Neural cell (in vitro differentiated cells): Measurements from ENCODE around the gene ARF3.

Experiments used
- CTCF ChIP-seq: fragments of 450-650 bp; IDR thresholded peaks from 2 replicates; pipeline ENCODE4 v1.5.1; 2014; ENCODE audit warnings: antibody characterized with exemption, mild to moderate bottlenecking, moderate library complexity; ENCODE audit not compliant: poor library complexity, severe bottlenecking
- EP300 ChIP-seq: fragments of 450-650 bp; conservative IDR thresholded peaks from 2 replicates; pipeline ENCODE4 v1.6.1; 2014; ENCODE audit warnings: antibody characterized with exemption, mild to moderate bottlenecking, moderate library complexity; ENCODE audit not compliant: poor library complexity, severe bottlenecking
- POLR2AphosphoS5 ChIP-seq: IDR thresholded peaks from 2 replicates; pipeline ENCODE4 v1.6.1; 2012
- RAD21 ChIP-seq: fragments of 450-650 bp; conservative IDR thresholded peaks from 2 replicates; pipeline ENCODE4 v1.6.1; 2014; ENCODE audit warnings: antibody characterized with exemption, mild to moderate bottlenecking, moderate library complexity
- REST ChIP-seq: IDR thresholded peaks from 2 replicates; pipeline ENCODE4 v1.6.1; 2012; ENCODE audit warnings: borderline replicate concordance
- SMC3 ChIP-seq: fragments of 450-650 bp; conservative IDR thresholded peaks from 2 replicates; pipeline ENCODE4 v1.6.1; 2014; ENCODE audit warnings: antibody characterized with exemption, mild to moderate bottlenecking, moderate library complexity; ENCODE audit not compliant: poor library complexity

DNA sequence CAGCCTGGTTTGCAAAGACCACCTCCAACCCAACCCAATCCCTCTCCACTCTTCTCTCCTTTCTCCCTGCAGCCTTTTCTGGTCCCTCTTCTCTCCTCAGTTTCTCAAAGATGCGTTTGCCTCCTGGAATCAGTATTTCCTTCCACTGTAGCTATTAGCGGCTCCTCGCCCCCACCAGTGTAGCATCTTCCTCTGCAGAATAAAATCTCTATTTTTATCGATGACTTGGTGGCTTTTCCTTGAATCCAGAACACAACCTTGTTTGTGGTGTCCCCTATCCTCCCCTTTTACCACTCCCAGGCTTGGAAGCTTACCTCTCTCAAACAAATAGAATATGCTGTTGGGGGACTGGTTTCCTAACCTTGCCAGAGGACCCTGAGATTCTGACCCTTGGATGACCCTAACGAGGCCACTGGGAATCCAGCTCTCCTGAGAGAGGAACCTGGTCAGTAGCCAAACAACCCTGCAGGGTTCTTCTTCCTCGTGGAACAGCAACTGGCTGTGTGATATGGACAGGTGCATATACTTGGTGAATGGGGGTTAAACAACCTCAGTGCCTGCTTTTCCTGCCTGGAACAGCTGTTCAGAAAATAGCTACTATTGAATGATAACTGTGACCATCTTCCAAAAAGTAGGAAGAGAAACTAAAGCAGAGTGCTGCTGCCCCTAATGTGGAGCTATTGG, 25.3 kb upstream of the ARF3 start:
- TF ChIP-seq CTCF (no peak), RAD21 (no peak), SMC3 (no peak), EP300 (no peak), POLR2AphosphoS5 (no peak), REST (no peak)
